ENCODE data around the gene FBXO8. TPM values are rescaled to one million over a fixed set of nuclear protein-coding genes. Genes with fewer than 3 reads are reported as not detected.

Gene FBXO8
- polyA plus RNA-seq, 1 of the 3 experiments (the other 2 are of a cell fraction) = 16.0 TPM

DNA sequence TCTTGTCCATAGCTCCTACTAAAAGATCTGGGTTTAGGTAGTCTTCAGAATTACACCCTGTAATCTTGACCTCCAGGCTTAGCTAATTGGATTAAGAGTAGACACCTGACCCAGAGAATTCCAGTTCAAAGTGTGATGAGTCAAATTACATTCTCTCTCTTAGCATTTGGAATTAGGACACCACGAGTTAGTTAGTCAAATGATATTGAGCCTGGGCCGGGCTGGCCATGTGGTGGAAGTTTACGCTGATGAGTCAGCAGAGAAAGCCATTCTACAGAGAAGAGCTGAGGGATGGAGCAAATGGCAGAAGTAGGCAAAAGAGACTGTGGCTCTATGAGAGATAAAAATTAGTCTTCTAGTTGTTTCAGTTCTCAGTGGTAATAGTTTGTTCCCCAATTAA is 31.3 kb upstream of the FBXO8 start:
- H3K27ac ChIP-seq (ENCODE audit: low read depth in 2 of 2, low read length in 1 of 2) = peak overlapping the region in 1 of 2 experiments; percentile 43; a peak in 1 of 4 replicates

DNA sequence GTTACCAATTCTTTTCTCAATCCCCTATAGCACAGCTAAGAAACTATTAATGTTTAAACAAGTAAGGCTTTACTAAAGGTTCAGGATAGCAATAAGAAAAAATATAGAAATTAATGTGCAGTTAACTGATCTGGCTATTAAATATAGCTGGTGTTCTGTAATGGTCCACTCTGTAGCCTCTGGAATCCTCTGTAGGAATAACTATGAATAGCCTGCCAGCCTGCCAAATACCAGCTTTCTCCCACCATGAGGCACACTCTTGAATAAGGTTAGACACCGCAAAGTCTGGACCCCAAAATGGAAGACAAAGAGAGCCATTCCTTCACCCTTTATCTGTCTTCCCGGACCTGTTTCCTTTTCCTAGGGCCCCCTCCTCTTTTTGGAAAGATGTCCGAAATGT is 30.8 kb upstream of the FBXO8 start:
- H3K79me2 ChIP-seq (ENCODE audit: insufficient read depth) = no peaks in the 10 kb centered on the region
- 95% methylated on average over 3 of the region's 3 CpGs for WGBS (ENCODE audit: low lambda C conversion rate)
- no peak for TF ChIP-seq YY1 (IDR thresholded peaks at IDR 0.05; ENCODE audit: low read depth)
- no peak for TF ChIP-seq EP300 (IDR thresholded peaks at IDR 0.05; ENCODE audit: borderline replicate concordance in 1 of 2, low read depth in 1 of 2, low read length in 1 of 2)
- TF ChIP-seq, protein P1, sequence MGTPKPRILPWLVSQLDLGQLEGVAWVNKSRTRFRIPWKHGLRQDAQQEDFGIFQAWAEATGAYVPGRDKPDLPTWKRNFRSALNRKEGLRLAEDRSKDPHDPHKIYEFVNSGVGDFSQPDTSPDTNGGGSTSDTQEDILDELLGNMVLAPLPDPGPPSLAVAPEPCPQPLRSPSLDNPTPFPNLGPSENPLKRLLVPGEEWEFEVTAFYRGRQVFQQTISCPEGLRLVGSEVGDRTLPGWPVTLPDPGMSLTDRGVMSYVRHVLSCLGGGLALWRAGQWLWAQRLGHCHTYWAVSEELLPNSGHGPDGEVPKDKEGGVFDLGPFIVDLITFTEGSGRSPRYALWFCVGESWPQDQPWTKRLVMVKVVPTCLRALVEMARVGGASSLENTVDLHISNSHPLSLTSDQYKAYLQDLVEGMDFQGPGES (IDR thresholded peaks at IDR 0.05; ENCODE audit: low read depth, low read length) = no peak
- TF ChIP-seq, protein P2, sequence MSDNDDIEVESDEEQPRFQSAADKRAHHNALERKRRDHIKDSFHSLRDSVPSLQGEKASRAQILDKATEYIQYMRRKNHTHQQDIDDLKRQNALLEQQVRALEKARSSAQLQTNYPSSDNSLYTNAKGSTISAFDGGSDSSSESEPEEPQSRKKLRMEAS (IDR thresholded peaks at IDR 0.05; ENCODE audit: low read depth) = no peak
- TF ChIP-seq, protein P3, sequence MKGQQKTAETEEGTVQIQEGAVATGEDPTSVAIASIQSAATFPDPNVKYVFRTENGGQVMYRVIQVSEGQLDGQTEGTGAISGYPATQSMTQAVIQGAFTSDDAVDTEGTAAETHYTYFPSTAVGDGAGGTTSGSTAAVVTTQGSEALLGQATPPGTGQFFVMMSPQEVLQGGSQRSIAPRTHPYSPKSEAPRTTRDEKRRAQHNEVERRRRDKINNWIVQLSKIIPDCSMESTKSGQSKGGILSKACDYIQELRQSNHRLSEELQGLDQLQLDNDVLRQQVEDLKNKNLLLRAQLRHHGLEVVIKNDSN (IDR thresholded peaks at IDR 0.05; ENCODE audit: borderline replicate concordance, low read depth) = no peak
- no peak for TF ChIP-seq RCOR1 (IDR thresholded peaks at IDR 0.05; ENCODE audit: low read length)
- TF ChIP-seq, protein P4, sequence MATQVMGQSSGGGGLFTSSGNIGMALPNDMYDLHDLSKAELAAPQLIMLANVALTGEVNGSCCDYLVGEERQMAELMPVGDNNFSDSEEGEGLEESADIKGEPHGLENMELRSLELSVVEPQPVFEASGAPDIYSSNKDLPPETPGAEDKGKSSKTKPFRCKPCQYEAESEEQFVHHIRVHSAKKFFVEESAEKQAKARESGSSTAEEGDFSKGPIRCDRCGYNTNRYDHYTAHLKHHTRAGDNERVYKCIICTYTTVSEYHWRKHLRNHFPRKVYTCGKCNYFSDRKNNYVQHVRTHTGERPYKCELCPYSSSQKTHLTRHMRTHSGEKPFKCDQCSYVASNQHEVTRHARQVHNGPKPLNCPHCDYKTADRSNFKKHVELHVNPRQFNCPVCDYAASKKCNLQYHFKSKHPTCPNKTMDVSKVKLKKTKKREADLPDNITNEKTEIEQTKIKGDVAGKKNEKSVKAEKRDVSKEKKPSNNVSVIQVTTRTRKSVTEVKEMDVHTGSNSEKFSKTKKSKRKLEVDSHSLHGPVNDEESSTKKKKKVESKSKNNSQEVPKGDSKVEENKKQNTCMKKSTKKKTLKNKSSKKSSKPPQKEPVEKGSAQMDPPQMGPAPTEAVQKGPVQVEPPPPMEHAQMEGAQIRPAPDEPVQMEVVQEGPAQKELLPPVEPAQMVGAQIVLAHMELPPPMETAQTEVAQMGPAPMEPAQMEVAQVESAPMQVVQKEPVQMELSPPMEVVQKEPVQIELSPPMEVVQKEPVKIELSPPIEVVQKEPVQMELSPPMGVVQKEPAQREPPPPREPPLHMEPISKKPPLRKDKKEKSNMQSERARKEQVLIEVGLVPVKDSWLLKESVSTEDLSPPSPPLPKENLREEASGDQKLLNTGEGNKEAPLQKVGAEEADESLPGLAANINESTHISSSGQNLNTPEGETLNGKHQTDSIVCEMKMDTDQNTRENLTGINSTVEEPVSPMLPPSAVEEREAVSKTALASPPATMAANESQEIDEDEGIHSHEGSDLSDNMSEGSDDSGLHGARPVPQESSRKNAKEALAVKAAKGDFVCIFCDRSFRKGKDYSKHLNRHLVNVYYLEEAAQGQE (IDR thresholded peaks at IDR 0.05; ENCODE audit: low read depth, low read length) = no peak
- no peak for TF ChIP-seq FOSL2 (IDR thresholded peaks at IDR 0.05; ENCODE audit: borderline replicate concordance, low read depth)
- no peak for TF ChIP-seq POLR2AphosphoS5 (IDR thresholded peaks at IDR 0.05; ENCODE audit: low read depth, low read length)
- TF ChIP-seq, protein P5, sequence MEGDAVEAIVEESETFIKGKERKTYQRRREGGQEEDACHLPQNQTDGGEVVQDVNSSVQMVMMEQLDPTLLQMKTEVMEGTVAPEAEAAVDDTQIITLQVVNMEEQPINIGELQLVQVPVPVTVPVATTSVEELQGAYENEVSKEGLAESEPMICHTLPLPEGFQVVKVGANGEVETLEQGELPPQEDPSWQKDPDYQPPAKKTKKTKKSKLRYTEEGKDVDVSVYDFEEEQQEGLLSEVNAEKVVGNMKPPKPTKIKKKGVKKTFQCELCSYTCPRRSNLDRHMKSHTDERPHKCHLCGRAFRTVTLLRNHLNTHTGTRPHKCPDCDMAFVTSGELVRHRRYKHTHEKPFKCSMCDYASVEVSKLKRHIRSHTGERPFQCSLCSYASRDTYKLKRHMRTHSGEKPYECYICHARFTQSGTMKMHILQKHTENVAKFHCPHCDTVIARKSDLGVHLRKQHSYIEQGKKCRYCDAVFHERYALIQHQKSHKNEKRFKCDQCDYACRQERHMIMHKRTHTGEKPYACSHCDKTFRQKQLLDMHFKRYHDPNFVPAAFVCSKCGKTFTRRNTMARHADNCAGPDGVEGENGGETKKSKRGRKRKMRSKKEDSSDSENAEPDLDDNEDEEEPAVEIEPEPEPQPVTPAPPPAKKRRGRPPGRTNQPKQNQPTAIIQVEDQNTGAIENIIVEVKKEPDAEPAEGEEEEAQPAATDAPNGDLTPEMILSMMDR (IDR thresholded peaks at IDR 0.05) = no peak

More for the DNA sequence above, 31.3 kb upstream of the FBXO8 start:
- DNase-seq = no peak
- CTCF ChIA-PET = no interaction called here
- Histone ChIP-seq H3F3A (replicated peaks; ENCODE audit: insufficient read depth) (peaks cover 9% of the 10 kb centered on the region), H3K4me3 (ENCODE audit: low read depth in 2 of 2, low read length in 1 of 2) (no peak overlapping the region), H3K4me2 (no peak overlapping the region), H3K79me2 (ENCODE audit: insufficient read depth) (no peaks in the 10 kb centered on the region), H3K9me2 (no peaks in the 10 kb centered on the region), H4K20me1 (ENCODE audit: insufficient read depth) (no peaks in the 10 kb centered on the region), H3K9ac (no peak overlapping the region), H2AFZ (ENCODE audit: low read depth) (peak overlapping the region; percentile 42; the same call in 1 of the 2 replicates), H3K27me3 (ENCODE audit: insufficient read depth) (no peaks in the 10 kb centered on the region), H3K9me3 (no peaks in the 10 kb centered on the region), H3K36me3 (replicated peaks in 1 of 2; ENCODE audit: control insufficient read depth in 1 of 2, insufficient read depth in 2 of 2, low read length in 1 of 2) (peaks cover 38 to 60% of the 10 kb centered on the region in 2 experiments), H3K4me1 (ENCODE audit: control insufficient read depth in 1 of 2, insufficient read depth in 2 of 2, low read depth in 1 of 2, low read length in 1 of 2) (peaks cover 8 to 10% of the 10 kb centered on the region in 2 experiments; a peak in 3 of 4 replicates)
- WGBS (ENCODE audit: low lambda C conversion rate) = 37% methylated on average over 3 of the region's 3 CpGs
- POLR2A ChIA-PET = interaction anchor here (0.6 kb wide), 1 partner anchor 109 kb away, joined by 3 read pairs; no protein-coding TSS in a partner anchor
- TF ChIP-seq, protein P2 (IDR thresholded peaks at IDR 0.05; ENCODE audit: low read depth) = peak; percentile 75; the same call in 1 of the 2 replicates
- TF ChIP-seq JUND (IDR thresholded peaks at IDR 0.05) (peak; percentile 55; the same call in 1 of the 2 replicates), TCF12 (IDR thresholded peaks at IDR 0.05) (peak; percentile 34; the same call in 1 of the 2 replicates), YY1 (IDR thresholded peaks at IDR 0.05; ENCODE audit: low read depth) (0 out of 2 replicates have a peak, but pooled peaks have one; percentile 54), FOSL2 (IDR thresholded peaks at IDR 0.05; ENCODE audit: borderline replicate concordance, low read depth) (peak; percentile 55; the same call in 1 of the 2 replicates)
- TF ChIP-seq, protein P6, sequence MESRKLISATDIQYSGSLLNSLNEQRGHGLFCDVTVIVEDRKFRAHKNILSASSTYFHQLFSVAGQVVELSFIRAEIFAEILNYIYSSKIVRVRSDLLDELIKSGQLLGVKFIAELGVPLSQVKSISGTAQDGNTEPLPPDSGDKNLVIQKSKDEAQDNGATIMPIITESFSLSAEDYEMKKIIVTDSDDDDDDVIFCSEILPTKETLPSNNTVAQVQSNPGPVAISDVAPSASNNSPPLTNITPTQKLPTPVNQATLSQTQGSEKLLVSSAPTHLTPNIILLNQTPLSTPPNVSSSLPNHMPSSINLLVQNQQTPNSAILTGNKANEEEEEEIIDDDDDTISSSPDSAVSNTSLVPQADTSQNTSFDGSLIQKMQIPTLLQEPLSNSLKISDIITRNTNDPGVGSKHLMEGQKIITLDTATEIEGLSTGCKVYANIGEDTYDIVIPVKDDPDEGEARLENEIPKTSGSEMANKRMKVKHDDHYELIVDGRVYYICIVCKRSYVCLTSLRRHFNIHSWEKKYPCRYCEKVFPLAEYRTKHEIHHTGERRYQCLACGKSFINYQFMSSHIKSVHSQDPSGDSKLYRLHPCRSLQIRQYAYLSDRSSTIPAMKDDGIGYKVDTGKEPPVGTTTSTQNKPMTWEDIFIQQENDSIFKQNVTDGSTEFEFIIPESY (IDR thresholded peaks at IDR 0.05; ENCODE audit: borderline replicate concordance, low read depth) = no peak

More for the DNA sequence above, 30.8 kb upstream of the FBXO8 start:
- Histone ChIP-seq H3K4me2 (no peak overlapping the region), H3K27me3 (ENCODE audit: insufficient read depth) (no peaks in the 10 kb centered on the region), H3K9ac (no peak overlapping the region), H3K9me3 (no peaks in the 10 kb centered on the region), H3K4me3 (ENCODE audit: low read depth in 2 of 2, low read length in 1 of 2) (no peak overlapping the region), H2AFZ (ENCODE audit: low read depth) (no peak overlapping the region), H4K20me1 (ENCODE audit: insufficient read depth) (no peaks in the 10 kb centered on the region), H3K9me2 (no peaks in the 10 kb centered on the region), H3K4me1 (ENCODE audit: control insufficient read depth in 1 of 2, insufficient read depth in 2 of 2, low read depth in 1 of 2, low read length in 1 of 2) (peaks cover 8 to 10% of the 10 kb centered on the region in 2 experiments; a peak in 3 of 4 replicates), H3K27ac (ENCODE audit: low read depth in 2 of 2, low read length in 1 of 2) (peak overlapping the region in 1 of 2 experiments; percentile 43; a peak in 1 of 4 replicates), H3F3A (replicated peaks; ENCODE audit: insufficient read depth) (peaks cover 9% of the 10 kb centered on the region), H3K36me3 (replicated peaks in 1 of 2; ENCODE audit: control insufficient read depth in 1 of 2, insufficient read depth in 2 of 2, low read length in 1 of 2) (peaks cover 42 to 62% of the 10 kb centered on the region in 2 experiments)
- DNase-seq = no peak
- CTCF ChIA-PET = interaction anchor here (0.7 kb wide), 1 partner anchor 92 kb away, joined by 3 read pairs; no protein-coding TSS in a partner anchor
- POLR2A ChIA-PET = interaction anchor here (0.6 kb wide), 1 partner anchor 108 kb away, joined by 3 read pairs; no protein-coding TSS in a partner anchor
